ENCODE measurements around the gene ZFPL1. TPM values are rescaled to one million over a fixed set of nuclear protein-coding genes. Genes with fewer than 3 reads are reported as not detected.
A peak's percentile ranks its signal among the peaks of the same experiment; 100 is the strongest.

ZFPL1 gene
- total and polyA plus RNA-seq, 9 of the 15 experiments (the other 6 are each of a cell fraction or from before 2014, with no cell fraction given), result 3.7 to 37.5 (median 22.7) TPM

DNA sequence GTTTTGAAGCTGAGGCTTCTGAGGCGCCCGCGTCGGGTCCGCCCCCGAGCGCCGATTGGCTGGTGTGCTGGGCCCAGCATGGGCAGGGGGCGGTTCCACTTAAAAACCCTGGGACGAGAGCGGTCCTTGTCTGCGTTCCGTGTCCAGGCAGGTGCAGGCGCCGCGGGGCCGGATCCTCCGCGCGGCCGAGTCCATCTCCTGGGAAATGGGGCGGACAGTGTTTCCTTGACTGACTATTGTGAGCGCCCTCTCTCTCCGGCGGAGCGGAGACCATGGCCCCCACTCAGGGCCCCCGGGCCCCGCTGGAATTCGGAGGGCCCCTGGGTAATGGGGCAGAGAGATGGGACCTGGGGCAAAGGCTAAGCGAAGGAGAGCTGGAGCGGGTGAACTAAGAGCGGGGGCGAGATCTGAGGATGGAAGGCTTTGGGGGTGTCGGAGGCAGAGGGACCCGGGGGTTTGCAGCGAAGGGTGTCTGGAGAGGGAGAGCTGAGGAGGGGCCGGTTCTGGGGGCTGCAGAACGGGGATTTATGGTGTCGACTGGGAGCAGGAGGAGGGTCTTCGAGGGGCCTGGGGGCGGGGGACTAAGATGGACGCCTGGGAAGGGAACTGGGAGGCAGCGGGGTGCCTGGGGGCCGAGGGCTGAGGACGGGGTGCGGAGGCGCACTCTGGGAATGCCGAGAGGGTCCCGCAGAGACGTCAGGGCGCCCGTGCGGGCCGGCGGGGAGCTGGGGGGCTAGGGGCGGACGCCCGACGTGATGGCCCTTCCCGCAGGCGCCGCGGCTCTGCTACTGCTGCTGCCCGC, 27.9 kb downstream of the ZFPL1 start, which contains the start of gene TM7SF2 (continued):
- TF ChIP-seq ZNF79 (CRISPR knock-in tag; IDR thresholded peaks at IDR 0.05; ENCODE audit: low read depth) (no peak), SRF (CRISPR knock-in tag; IDR thresholded peaks at IDR 0.05) (peak in 1 of 2 experiments; percentile 74; a peak in 1 of 4 replicates), HDAC6 (IDR thresholded peaks at IDR 0.05; ENCODE audit: low read depth, low read length) (no peak), GABPA (tag; conservative IDR thresholded peaks at IDR 0.05; ENCODE audit: low read depth) (no peak), PHTF2 (CRISPR knock-in tag; IDR thresholded peaks at IDR 0.05) (no peak), ZNF644 (tag; IDR thresholded peaks at IDR 0.05; ENCODE audit: low read depth) (no peak), TOE1 (IDR thresholded peaks at IDR 0.05; ENCODE audit: borderline replicate concordance) (0 out of 2 replicates have a peak, but pooled peaks have one; percentile 35), TOE1 (CRISPR knock-in tag; IDR thresholded peaks at IDR 0.05; ENCODE audit: borderline replicate concordance, low read depth) (no peak), NFYB (IDR thresholded peaks at IDR 0.05; ENCODE audit: extremely low read depth, insufficient read length) (peak; percentile 92), IRF2 (CRISPR knock-in tag; IDR thresholded peaks at IDR 0.05) (no peak), ETV5 (CRISPR knock-in tag; IDR thresholded peaks at IDR 0.05; ENCODE audit: low read depth) (no peak), MEIS2 (IDR thresholded peaks at IDR 0.05; ENCODE audit: partially characterized antibody) (no peak), ZNF24 (IDR thresholded peaks at IDR 0.05) (no peak)
- TF ChIP-seq, protein P1, sequence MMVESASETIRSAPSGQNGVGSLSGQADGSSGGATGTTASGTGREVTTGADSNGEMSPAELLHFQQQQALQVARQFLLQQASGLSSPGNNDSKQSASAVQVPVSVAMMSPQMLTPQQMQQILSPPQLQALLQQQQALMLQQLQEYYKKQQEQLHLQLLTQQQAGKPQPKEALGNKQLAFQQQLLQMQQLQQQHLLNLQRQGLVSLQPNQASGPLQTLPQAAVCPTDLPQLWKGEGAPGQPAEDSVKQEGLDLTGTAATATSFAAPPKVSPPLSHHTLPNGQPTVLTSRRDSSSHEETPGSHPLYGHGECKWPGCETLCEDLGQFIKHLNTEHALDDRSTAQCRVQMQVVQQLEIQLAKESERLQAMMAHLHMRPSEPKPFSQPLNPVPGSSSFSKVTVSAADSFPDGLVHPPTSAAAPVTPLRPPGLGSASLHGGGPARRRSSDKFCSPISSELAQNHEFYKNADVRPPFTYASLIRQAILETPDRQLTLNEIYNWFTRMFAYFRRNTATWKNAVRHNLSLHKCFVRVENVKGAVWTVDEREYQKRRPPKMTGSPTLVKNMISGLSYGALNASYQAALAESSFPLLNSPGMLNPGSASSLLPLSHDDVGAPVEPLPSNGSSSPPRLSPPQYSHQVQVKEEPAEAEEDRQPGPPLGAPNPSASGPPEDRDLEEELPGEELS (CRISPR knock-in tag; IDR thresholded peaks at IDR 0.05; ENCODE audit: borderline replicate concordance), result no peak
- TF ChIP-seq, protein P2, sequence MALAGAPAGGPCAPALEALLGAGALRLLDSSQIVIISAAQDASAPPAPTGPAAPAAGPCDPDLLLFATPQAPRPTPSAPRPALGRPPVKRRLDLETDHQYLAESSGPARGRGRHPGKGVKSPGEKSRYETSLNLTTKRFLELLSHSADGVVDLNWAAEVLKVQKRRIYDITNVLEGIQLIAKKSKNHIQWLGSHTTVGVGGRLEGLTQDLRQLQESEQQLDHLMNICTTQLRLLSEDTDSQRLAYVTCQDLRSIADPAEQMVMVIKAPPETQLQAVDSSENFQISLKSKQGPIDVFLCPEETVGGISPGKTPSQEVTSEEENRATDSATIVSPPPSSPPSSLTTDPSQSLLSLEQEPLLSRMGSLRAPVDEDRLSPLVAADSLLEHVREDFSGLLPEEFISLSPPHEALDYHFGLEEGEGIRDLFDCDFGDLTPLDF (CRISPR knock-in tag; IDR thresholded peaks at IDR 0.05), result no peak
- TF ChIP-seq, protein P3, sequence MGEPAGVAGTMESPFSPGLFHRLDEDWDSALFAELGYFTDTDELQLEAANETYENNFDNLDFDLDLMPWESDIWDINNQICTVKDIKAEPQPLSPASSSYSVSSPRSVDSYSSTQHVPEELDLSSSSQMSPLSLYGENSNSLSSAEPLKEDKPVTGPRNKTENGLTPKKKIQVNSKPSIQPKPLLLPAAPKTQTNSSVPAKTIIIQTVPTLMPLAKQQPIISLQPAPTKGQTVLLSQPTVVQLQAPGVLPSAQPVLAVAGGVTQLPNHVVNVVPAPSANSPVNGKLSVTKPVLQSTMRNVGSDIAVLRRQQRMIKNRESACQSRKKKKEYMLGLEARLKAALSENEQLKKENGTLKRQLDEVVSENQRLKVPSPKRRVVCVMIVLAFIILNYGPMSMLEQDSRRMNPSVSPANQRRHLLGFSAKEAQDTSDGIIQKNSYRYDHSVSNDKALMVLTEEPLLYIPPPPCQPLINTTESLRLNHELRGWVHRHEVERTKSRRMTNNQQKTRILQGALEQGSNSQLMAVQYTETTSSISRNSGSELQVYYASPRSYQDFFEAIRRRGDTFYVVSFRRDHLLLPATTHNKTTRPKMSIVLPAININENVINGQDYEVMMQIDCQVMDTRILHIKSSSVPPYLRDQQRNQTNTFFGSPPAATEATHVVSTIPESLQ (CRISPR knock-in tag; IDR thresholded peaks at IDR 0.05), result no peak
- TF ChIP-seq, protein P4, sequence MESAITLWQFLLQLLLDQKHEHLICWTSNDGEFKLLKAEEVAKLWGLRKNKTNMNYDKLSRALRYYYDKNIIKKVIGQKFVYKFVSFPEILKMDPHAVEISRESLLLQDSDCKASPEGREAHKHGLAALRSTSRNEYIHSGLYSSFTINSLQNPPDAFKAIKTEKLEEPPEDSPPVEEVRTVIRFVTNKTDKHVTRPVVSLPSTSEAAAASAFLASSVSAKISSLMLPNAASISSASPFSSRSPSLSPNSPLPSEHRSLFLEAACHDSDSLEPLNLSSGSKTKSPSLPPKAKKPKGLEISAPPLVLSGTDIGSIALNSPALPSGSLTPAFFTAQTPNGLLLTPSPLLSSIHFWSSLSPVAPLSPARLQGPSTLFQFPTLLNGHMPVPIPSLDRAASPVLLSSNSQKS (CRISPR knock-in tag; IDR thresholded peaks at IDR 0.05), result no peak
- TF ChIP-seq, protein P5, sequence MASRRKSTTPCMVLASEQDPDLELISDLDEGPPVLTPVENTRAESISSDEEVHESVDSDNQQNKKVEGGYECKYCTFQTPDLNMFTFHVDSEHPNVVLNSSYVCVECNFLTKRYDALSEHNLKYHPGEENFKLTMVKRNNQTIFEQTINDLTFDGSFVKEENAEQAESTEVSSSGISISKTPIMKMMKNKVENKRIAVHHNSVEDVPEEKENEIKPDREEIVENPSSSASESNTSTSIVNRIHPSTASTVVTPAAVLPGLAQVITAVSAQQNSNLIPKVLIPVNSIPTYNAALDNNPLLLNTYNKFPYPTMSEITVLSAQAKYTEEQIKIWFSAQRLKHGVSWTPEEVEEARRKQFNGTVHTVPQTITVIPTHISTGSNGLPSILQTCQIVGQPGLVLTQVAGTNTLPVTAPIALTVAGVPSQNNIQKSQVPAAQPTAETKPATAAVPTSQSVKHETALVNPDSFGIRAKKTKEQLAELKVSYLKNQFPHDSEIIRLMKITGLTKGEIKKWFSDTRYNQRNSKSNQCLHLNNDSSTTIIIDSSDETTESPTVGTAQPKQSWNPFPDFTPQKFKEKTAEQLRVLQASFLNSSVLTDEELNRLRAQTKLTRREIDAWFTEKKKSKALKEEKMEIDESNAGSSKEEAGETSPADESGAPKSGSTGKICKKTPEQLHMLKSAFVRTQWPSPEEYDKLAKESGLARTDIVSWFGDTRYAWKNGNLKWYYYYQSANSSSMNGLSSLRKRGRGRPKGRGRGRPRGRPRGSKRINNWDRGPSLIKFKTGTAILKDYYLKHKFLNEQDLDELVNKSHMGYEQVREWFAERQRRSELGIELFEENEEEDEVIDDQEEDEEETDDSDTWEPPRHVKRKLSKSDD (conservative IDR thresholded peaks at IDR 0.05; ENCODE audit: low read length), result no peak

Data from K562 (cell line).